GM12878 (cell line): Measurements from ENCODE around the gene IHH.

ENCODE experiments used
- POLR2AphosphoS5 ChIP-seq: IDR thresholded peaks from 2 replicates; pipeline ENCODE4 v1.6.1; 2011; ENCODE audit warnings: mild to moderate bottlenecking, low read length, inconsistent platforms
- TF ChIP-seq, protein P1 (sequence below): IDR thresholded peaks from 2 replicates; pipeline ENCODE4 v1.6.1; 2012; ENCODE audit warnings: low read depth, low read length, improper control_type of control experiment
- TF ChIP-seq, protein P2 (sequence below), 3 experiments: IDR thresholded peaks in 2 of 3; conservative IDR thresholded peaks in 1 of 3; 2 replicates each; pipeline ENCODE4 v1.5.1; 2011; ENCODE audit warnings: low read depth in 3 of 3, low read length in 3 of 3, mild to moderate bottlenecking in 3 of 3, control low read depth in 2 of 3, moderate library complexity in 2 of 3, inconsistent platforms in 1 of 3, mixed read lengths in 1 of 3; ENCODE audit not compliant: control insufficient read depth in 2 of 3, insufficient read depth in 1 of 3; ENCODE audit errors: extremely low read depth in 1 of 3

DNA sequence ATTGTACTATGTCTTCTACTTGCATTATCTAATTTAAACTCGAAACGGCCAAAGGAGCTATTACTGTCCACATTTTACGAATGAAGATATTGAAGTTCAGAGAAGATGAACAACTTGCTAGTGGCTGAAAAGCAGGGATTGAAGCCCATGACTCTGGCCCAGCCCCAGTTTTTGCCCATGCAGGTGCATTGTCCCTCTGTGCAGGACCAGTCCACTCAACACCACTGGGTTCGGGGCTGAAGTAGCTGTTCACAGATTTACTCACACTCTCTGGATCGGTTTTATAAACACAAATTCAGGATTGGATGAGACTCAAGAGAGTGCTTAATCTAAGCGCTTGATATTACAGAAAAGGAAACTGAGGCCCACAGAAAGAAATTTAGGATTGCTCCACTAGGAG is 1.4 kb upstream of the IHH start:
- TF ChIP-seq POLR2AphosphoS5 = no peak
- TF ChIP-seq, protein P1, sequence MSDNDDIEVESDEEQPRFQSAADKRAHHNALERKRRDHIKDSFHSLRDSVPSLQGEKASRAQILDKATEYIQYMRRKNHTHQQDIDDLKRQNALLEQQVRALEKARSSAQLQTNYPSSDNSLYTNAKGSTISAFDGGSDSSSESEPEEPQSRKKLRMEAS = no peak
- TF ChIP-seq, protein P2, sequence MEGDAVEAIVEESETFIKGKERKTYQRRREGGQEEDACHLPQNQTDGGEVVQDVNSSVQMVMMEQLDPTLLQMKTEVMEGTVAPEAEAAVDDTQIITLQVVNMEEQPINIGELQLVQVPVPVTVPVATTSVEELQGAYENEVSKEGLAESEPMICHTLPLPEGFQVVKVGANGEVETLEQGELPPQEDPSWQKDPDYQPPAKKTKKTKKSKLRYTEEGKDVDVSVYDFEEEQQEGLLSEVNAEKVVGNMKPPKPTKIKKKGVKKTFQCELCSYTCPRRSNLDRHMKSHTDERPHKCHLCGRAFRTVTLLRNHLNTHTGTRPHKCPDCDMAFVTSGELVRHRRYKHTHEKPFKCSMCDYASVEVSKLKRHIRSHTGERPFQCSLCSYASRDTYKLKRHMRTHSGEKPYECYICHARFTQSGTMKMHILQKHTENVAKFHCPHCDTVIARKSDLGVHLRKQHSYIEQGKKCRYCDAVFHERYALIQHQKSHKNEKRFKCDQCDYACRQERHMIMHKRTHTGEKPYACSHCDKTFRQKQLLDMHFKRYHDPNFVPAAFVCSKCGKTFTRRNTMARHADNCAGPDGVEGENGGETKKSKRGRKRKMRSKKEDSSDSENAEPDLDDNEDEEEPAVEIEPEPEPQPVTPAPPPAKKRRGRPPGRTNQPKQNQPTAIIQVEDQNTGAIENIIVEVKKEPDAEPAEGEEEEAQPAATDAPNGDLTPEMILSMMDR (IDR thresholded peaks at IDR 0.05 in 2 of 3, conservative IDR thresholded peaks at IDR 0.05 in 1 of 3; ENCODE audit: control insufficient read depth in 2 of 3, extremely low read depth in 1 of 3, insufficient read depth in 1 of 3, low read depth in 3 of 3, low read length in 3 of 3) = no peak
